Type B pancreatic cell (in vitro differentiated cells): Measurements from ENCODE around the gene HPS1. TPM values are rescaled to one million over a fixed set of nuclear protein-coding genes. Genes with fewer than 3 reads are reported as not detected.

Source experiments
- DNase-seq: peaks from one replicate; pipeline ENCODE4 v3.0.0; 2021; ENCODE audit warnings: mixed read lengths; ENCODE audit not compliant: unreplicated experiment; ENCODE audit errors: extremely low spot score
- H3K27ac Mint-ChIP-seq: 2 replicates; pipeline ENCODE4 v1.8.0; 2021; ENCODE audit warnings: mild to moderate bottlenecking, mixed read lengths
- H3K27me3 Mint-ChIP-seq: 2 replicates; pipeline ENCODE4 v1.8.0; 2021; ENCODE audit warnings: mixed read lengths
- H3K36me3 Mint-ChIP-seq: 2 replicates; pipeline ENCODE4 v1.8.0; 2021; ENCODE audit warnings: mixed read lengths
- H3K4me1 Mint-ChIP-seq: one replicate; pipeline ENCODE4 v1.8.0; 2021; ENCODE audit warnings: mixed read lengths; ENCODE audit not compliant: unreplicated experiment
- H3K4me3 Mint-ChIP-seq: 2 replicates; pipeline ENCODE4 v1.8.0; 2021; ENCODE audit warnings: mild to moderate bottlenecking, mixed read lengths
- H3K9me3 Mint-ChIP-seq: 2 replicates; pipeline ENCODE4 v1.8.0; 2021; ENCODE audit warnings: mixed read lengths
- total RNA-seq: library from RNA; stranded (reverse); gene quantifications from 2 replicates; pipeline ENCODE4 v1.2.1, GENCODE V29; 2021; ENCODE audit warnings: low replicate concordance
- TF ChIP-seq, protein P1 (sequence below): fragments of 200-600 bp; sonication (generic); conservative IDR thresholded peaks from 2 replicates; pipeline ENCODE4 v1.5.0; 2021; ENCODE audit warnings: antibody characterized with exemption, mild to moderate bottlenecking

HPS1 gene
- total RNA-seq, 1 donor from 2014 or later = 60.5 TPM

GRCh38 chr10:98417973-98418664, 28.6 kb downstream of the HPS1 start:
- peaks cover 13% of the 10 kb centered on the region for H3K4me1 Mint-ChIP-seq
- no peak overlapping the region for H3K27ac Mint-ChIP-seq
- H3K9me3 Mint-ChIP-seq = no peaks in the 10 kb centered on the region
- no peaks in the 10 kb centered on the region for H3K27me3 Mint-ChIP-seq
- H3K36me3 Mint-ChIP-seq = peaks cover 4% of the 10 kb centered on the region
- no peak for DNase-seq
- TF ChIP-seq, protein P1, sequence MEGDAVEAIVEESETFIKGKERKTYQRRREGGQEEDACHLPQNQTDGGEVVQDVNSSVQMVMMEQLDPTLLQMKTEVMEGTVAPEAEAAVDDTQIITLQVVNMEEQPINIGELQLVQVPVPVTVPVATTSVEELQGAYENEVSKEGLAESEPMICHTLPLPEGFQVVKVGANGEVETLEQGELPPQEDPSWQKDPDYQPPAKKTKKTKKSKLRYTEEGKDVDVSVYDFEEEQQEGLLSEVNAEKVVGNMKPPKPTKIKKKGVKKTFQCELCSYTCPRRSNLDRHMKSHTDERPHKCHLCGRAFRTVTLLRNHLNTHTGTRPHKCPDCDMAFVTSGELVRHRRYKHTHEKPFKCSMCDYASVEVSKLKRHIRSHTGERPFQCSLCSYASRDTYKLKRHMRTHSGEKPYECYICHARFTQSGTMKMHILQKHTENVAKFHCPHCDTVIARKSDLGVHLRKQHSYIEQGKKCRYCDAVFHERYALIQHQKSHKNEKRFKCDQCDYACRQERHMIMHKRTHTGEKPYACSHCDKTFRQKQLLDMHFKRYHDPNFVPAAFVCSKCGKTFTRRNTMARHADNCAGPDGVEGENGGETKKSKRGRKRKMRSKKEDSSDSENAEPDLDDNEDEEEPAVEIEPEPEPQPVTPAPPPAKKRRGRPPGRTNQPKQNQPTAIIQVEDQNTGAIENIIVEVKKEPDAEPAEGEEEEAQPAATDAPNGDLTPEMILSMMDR = no peak
- no peak overlapping the region for H3K4me3 Mint-ChIP-seq

DNA sequence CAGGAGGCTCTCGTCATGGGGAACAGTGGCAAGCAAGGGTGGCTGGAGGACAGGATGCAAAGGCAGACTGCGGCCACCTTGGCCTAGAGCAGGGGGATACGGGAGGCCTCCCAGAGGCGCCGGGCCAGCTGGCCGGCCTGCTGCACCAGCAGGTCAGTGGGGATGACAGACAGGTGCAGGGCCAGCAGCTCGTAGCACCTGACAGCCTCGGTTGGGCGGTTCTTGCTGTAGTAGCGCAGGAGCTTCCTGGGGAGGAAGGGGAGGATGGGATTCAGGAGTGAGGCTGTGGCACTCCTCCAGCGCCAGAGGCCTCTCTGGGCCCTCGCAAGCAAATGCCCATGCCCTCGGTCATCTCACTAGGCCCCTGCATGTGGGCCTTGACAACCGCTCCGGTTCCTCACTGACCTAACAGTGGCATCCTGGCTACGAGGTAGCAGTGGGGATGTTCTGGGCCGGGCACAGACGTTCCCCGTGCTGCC, 29.2 kb downstream of the HPS1 start:
- H3K4me3 Mint-ChIP-seq = no peak overlapping the region
- DNase-seq = no peak
- TF ChIP-seq, protein P1 = no peak
- peaks cover 4% of the 10 kb centered on the region for H3K36me3 Mint-ChIP-seq
- H3K27ac Mint-ChIP-seq = no peak overlapping the region
- no peaks in the 10 kb centered on the region for H3K27me3 Mint-ChIP-seq
- peaks cover 13% of the 10 kb centered on the region for H3K4me1 Mint-ChIP-seq
- no peaks in the 10 kb centered on the region for H3K9me3 Mint-ChIP-seq

DNA sequence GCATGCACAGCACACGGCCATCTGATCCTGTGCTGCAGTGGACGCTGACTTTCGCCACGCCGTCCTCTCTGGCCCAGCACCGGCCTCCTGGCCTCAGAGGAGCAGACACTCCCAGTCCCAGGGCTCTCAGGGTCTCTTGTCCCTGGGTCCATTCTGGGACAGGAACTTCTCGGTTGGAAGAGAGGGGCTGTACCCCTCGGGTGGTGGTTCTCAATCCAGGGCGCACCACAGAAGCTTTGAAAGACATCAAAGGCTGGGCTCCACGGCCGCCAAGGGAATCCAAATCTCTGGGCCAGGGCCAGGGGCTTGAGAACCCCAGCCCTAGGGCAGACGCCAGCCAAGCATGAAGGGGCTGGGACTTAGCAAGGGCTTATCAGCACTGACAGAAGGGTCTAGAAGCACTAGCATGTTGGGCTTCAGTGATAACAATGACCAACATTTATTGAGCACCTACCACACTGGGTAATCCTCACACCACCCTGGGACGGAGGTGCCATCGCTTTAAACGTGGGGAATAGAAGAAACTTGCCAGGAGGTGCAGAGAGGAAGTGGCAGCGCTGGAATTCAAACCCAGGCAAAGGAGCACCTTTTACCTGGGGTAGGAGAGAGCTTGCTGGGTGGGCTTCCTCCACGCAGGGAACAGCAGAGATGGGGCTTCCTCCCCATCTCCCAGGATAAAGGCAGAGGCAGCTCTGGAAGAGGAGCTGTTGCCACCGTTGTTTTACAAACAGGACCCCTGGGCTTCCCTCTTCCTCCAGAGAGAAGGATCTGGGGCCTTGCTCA, 29.9 kb downstream of the HPS1 start:
- Mint-ChIP-seq H3K4me3 (peak overlapping the region; percentile 12), H3K27me3 (no peaks in the 10 kb centered on the region), H3K9me3 (no peaks in the 10 kb centered on the region), H3K4me1 (peaks cover 13% of the 10 kb centered on the region), H3K36me3 (peaks cover 4% of the 10 kb centered on the region), H3K27ac (peak overlapping the region; percentile 80)
- TF ChIP-seq, protein P1 = no peak
- DNase-seq = no peak

GRCh38 chr10:98415731-98416119, 31.0 kb downstream of the HPS1 start:
- Mint-ChIP-seq H3K4me3 (peak overlapping the region; percentile 95), H3K27ac (peak overlapping the region; percentile 80), H3K36me3 (peaks cover 4% of the 10 kb centered on the region), H3K9me3 (no peaks in the 10 kb centered on the region), H3K4me1 (peaks cover 10% of the 10 kb centered on the region), H3K27me3 (no peaks in the 10 kb centered on the region)
- TF ChIP-seq, protein P1 = no peak
- DNase-seq = no peak

DNA sequence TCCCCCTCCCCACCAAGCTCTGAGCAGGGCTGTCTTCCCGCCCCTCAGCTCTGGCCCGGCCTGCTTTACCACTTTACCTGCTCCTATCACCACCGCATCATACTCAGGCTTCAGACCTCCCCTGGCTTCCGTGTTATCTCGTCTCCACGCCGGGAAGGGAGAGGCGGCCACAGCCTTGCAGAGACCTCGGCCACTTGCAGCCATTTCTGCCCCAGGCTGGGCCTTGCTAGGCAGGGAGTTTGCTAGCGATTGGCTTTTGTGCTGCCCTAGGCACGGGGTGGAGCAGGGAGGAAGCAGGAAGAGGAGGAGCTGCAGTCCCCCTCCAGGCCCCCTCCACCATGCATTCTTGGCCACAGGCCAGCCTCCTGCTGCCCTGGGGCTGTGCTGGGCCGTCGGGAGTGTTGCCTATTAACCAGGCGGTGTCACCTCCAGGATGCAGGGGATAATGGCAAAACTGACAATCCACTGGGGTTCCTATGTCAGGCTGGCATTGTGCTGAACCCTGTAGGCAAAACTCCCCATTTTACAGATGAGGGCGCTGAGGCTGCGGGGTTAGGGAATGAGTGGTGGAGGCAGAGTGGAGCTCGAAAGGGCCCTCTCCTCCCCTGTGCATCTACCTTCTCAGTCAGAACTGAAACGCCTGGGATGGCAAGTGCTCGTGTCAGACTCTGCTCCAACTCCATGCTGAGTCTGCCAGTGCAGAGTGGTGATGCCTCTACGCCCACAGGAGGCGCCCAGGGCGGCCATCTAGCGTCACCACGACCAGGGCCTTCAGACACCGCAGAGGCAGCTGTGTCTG, 31.6 kb downstream of the HPS1 start, which contains the start of gene PYROXD2:
Gene PYROXD2, minus strand, starts transcription at position 251 of the 799 bp plus-strand sequence. Its CDS starts 47 bp downstream, at position 204.
- TF ChIP-seq, protein P1 = no peak
- no peaks in the 10 kb centered on the region for H3K9me3 Mint-ChIP-seq
- H3K27ac Mint-ChIP-seq = peak within 1 kb of the TSS; percentile 95
- no peaks in the 10 kb centered on the region for H3K27me3 Mint-ChIP-seq
- peak; percentile 91 for DNase-seq
- peak within 1 kb of the TSS; percentile 95 for H3K4me3 Mint-ChIP-seq
- peaks cover 10% of the 10 kb centered on the region for H3K4me1 Mint-ChIP-seq
- peaks cover 4% of the 10 kb centered on the region for H3K36me3 Mint-ChIP-seq
